Natural killer cell (primary cell): ENCODE results near the gene UBE2E3. TPM values are rescaled to one million over a fixed set of nuclear protein-coding genes. Genes with fewer than 3 reads are reported as not detected.
"Not testable (repeated sequence)": the region's sequence is repeated elsewhere in the genome, so short reads cannot be mapped to it uniquely, and the experiment has no call there.

Experiments used
- ATAC-seq, 3 donors: fragments of 150-1000 bp in 2 of 3; fragments of 200-7000 bp in 1 of 3; cut with Tn5 transposase; 1 replicate in 1 of 3; 2 replicates in 2 of 3; pipeline ENCODE4 v1.10.0; 2021; ENCODE audit warnings: mild to moderate bottlenecking in 2 of 3, moderate library complexity in 2 of 3
- DNase-seq, 2 donors: peaks; one replicate each; pipeline versions ENCODE4 v3.0.0 to v3.0.0-alpha.2; 2013 to 2021; ENCODE audit warnings: mixed read lengths in 1 of 2
- H3K27ac ChIP-seq: one replicate; pipeline ENCODE4 v1.5.1; 2013; ENCODE audit warnings: mild to moderate bottlenecking, low read length
- H3K27me3 ChIP-seq: one replicate; pipeline ENCODE4 v1.6.1; 2013; ENCODE audit warnings: low read length; ENCODE audit not compliant: control insufficient read depth, insufficient read depth
- H3K36me3 ChIP-seq: one replicate; pipeline ENCODE4 v1.6.1; 2013; ENCODE audit warnings: low read length; ENCODE audit not compliant: control insufficient read depth, insufficient read depth
- H3K4me1 ChIP-seq: one replicate; pipeline ENCODE4 v1.6.1; 2013; ENCODE audit warnings: low read length; ENCODE audit not compliant: control insufficient read depth, insufficient read depth
- H3K4me3 ChIP-seq: one replicate; pipeline ENCODE4 v1.5.1; 2013; ENCODE audit warnings: low read length
- H3K9me3 ChIP-seq: one replicate; pipeline ENCODE4 v1.6.1; 2013; ENCODE audit warnings: low read length; ENCODE audit not compliant: control insufficient read depth, insufficient read depth
- H3K27ac Mint-ChIP-seq, 2 donors: one replicate each; pipeline ENCODE4 v1.8.0; 2022; ENCODE audit warnings: mild to moderate bottlenecking in 2 of 2, mixed read lengths in 2 of 2, moderate library complexity in 1 of 2
- H3K27me3 Mint-ChIP-seq, 2 donors: one replicate each; pipeline ENCODE4 v1.8.0; 2022; ENCODE audit warnings: low read depth in 2 of 2, mixed read lengths in 2 of 2
- H3K36me3 Mint-ChIP-seq: one replicate; pipeline ENCODE4 v1.8.0; 2022; ENCODE audit warnings: mixed read lengths
- H3K4me1 Mint-ChIP-seq, 2 donors: one replicate each; pipeline ENCODE4 v1.8.0; 2022; ENCODE audit warnings: mixed read lengths in 2 of 2
- H3K4me3 Mint-ChIP-seq: one replicate; pipeline ENCODE4 v1.8.0; 2022; ENCODE audit warnings: mild to moderate bottlenecking, moderate library complexity, mixed read lengths
- H3K9me3 Mint-ChIP-seq, 2 donors: one replicate each; pipeline ENCODE4 v1.8.0; 2022; ENCODE audit warnings: mixed read lengths in 2 of 2
- WGBS: methylation state at CpG from one replicate; pipeline ENCODE4 v1.1.7; 2013; ENCODE audit warnings: missing lambda C conversion rate; ENCODE audit not compliant: insufficient coverage; 5-methylcytosine and 5-hydroxymethylcytosine counted together
- intact Hi-C: fragments of 100-400 bp; cut with micrococcal nuclease; formaldehyde crosslinking; loops from one replicate; pipeline ENCODE4 v1.14.2; 2022
- total RNA-seq, 4 donors: library from RNA; stranded (reverse); fragments of 120-200 nt in 1 of 4; gene quantifications; one replicate each; pipeline versions ENCODE4 v1.2.3 to v1.2.4, GENCODE V29; 2013 to 2022
- TF ChIP-seq, protein P1 (sequence below): fragments of 200-600 bp; IDR thresholded peaks from one replicate; pipeline ENCODE4 v1.8.0; 2022; ENCODE audit warnings: antibody characterized with exemption

Gene UBE2E3
- total RNA-seq, 3 donors from 2014 or later (not counting 1 experiment from before 2014, with no cell fraction given), result 48.5 to 59.3 (median 52.6) TPM

DNA sequence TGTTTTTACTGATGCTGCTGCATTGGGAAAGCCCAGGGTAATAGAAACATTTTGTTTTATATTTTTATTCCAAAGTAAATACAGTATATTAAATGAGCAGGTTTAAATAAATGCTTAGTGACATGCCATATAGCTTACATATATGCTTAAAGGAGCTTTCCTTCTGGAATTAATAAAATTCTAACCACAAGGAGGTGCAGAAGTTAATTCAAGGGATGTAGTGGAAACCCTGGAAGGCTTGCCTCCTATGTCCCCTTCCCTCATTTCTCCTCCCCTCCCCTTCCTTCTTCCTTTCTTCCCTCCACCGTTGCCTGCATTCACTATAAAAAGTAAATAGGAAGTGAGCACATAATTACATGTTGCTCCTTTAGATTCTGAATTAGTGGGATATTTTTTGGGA, 96.3 kb downstream of the UBE2E3 start:
- H3K4me3 ChIP-seq, result no peak overlapping the region
- intact Hi-C loops, result loop anchor here (1.0 to 5.0 kb wide), 3 partner anchors 391 to 828 kb away; no protein-coding TSS in a partner anchor
- no peak for DNase-seq
- H3K9me3 ChIP-seq, result no peaks in the 10 kb centered on the region
- Mint-ChIP-seq H3K36me3 (no peaks in the 10 kb centered on the region), H3K9me3 (no peaks in the 10 kb centered on the region), H3K27ac (peak overlapping the region in 1 of 2 donors; percentile 34), H3K4me1 (peaks cover 4 to 8% of the 10 kb centered on the region in 2 donors), H3K27me3 (no peaks in the 10 kb centered on the region), H3K4me3 (no peak overlapping the region)
- WGBS, result no CpG with 5 or more reads among the region's 1 CpG
- H3K27me3 ChIP-seq, result no peaks in the 10 kb centered on the region
- no peak overlapping the region for H3K27ac ChIP-seq
- peaks cover 2% of the 10 kb centered on the region for H3K36me3 ChIP-seq
- H3K4me1 ChIP-seq, result no peaks in the 10 kb centered on the region
- ATAC-seq, result no peak
- TF ChIP-seq, protein P1, sequence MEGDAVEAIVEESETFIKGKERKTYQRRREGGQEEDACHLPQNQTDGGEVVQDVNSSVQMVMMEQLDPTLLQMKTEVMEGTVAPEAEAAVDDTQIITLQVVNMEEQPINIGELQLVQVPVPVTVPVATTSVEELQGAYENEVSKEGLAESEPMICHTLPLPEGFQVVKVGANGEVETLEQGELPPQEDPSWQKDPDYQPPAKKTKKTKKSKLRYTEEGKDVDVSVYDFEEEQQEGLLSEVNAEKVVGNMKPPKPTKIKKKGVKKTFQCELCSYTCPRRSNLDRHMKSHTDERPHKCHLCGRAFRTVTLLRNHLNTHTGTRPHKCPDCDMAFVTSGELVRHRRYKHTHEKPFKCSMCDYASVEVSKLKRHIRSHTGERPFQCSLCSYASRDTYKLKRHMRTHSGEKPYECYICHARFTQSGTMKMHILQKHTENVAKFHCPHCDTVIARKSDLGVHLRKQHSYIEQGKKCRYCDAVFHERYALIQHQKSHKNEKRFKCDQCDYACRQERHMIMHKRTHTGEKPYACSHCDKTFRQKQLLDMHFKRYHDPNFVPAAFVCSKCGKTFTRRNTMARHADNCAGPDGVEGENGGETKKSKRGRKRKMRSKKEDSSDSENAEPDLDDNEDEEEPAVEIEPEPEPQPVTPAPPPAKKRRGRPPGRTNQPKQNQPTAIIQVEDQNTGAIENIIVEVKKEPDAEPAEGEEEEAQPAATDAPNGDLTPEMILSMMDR, result no peak

DNA sequence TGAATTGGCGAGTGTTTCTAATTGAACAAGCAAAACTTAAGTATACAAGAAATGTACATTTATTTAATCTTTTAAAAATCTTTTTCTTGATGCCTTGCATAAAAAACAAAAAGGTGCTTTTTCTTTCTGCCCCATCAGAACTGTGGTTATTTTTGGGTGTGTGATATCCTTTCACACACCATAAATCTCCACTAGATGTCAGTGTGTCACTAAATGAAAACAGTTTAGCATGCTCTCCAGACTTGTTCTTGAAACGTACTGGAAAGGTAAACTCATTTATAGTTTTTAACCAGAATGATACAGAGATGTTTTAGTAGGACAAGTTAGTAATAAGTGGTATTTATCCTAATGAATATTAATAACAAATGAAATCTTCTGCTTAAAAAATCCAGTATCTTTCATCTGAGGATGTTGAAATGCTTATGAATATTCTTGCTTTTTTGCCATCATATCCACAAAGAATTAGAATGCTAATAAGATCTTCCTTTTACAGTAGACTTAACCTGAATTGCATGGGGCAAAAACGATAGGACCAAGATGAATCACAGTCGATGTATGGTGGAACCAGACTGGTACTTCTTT, 96.8 kb downstream of the UBE2E3 start:
- Histone ChIP-seq H3K27me3 (no peaks in the 10 kb centered on the region), H3K36me3 (peaks cover 2% of the 10 kb centered on the region), H3K4me1 (no peaks in the 10 kb centered on the region), H3K27ac (no peak overlapping the region), H3K4me3 (no peak overlapping the region), H3K9me3 (no peaks in the 10 kb centered on the region)
- intact Hi-C loops, result loop anchor here (1.0 to 5.0 kb wide), 3 partner anchors 390 to 828 kb away; no protein-coding TSS in a partner anchor
- H3K27me3 Mint-ChIP-seq, result no peaks in the 10 kb centered on the region
- no peaks in the 10 kb centered on the region for H3K9me3 Mint-ChIP-seq
- H3K27ac Mint-ChIP-seq, result peak overlapping the region in 1 of 2 donors; percentile 34
- DNase-seq (peak in 1 of 2 donors; percentile 84), ATAC-seq (peak; percentile 83 to 93 (median 92))
- TF ChIP-seq, protein P1, result peak; percentile 86
- H3K4me1 Mint-ChIP-seq, result peaks cover 3 to 7% of the 10 kb centered on the region in 2 donors
- no peaks in the 10 kb centered on the region for H3K36me3 Mint-ChIP-seq
- WGBS, result 65% methylated on average over 2 of the region's 4 CpGs
- H3K4me3 Mint-ChIP-seq, result no peak overlapping the region

DNA sequence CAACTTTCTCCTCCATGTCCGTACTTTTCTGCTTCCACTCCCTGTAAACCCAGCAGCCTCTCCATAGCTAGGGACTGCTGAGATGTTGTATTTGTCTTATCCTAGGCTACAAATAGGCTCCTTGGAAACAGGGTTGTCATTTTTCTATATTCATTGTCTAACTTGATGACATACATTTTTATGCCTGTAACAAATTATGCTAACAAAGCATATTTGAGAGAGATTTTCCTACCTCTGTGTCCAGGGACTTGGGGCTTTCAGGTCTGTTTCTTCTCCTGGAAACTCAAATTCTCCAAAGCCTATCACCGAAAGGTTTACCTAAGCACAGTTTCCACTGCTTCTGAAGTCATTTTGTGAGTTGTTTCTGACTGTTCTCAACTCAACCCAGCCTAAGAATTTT, 102.7 kb downstream of the UBE2E3 start:
- DNase-seq (no peak), ATAC-seq (no peak)
- intact Hi-C loops, result no loop called here
- H3K4me3 Mint-ChIP-seq, result no peak overlapping the region
- peaks cover 0 to 7% of the 10 kb centered on the region in 2 donors for H3K27me3 Mint-ChIP-seq
- Histone ChIP-seq H3K4me1 (no peaks in the 10 kb centered on the region), H3K4me3 (no peak overlapping the region), H3K27me3 (no peaks in the 10 kb centered on the region), H3K9me3 (no peaks in the 10 kb centered on the region), H3K36me3 (no peaks in the 10 kb centered on the region), H3K27ac (no peak overlapping the region)
- H3K36me3 Mint-ChIP-seq, result no peaks in the 10 kb centered on the region
- H3K27ac Mint-ChIP-seq, result no peak overlapping the region
- H3K9me3 Mint-ChIP-seq, result no peaks in the 10 kb centered on the region
- H3K4me1 Mint-ChIP-seq, result no peaks in the 10 kb centered on the region
- 86% methylated on average over 2 of the region's 2 CpGs for WGBS
- TF ChIP-seq, protein P1, result no peak

DNA sequence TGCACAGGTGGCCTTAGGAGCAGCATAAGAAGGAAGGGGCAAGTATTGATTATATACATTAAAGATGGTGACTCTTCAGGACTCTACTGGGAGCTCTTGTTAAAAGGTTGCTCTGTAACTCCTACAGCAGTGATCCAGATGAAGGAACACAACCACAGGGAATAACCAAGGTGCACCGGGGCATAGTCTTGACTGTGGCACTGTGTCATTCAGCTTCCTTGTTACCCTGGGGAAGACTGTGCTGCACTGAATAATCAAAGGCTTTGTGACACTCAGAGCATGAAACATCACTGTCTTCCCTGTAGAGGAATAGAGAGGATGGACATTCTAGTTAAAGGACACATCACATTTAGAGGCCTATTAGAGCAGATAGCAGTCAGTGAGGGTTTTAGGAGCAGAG, 105.3 kb downstream of the UBE2E3 start:
- WGBS, result 86% methylated on average over 1 of the region's 1 CpG
- H3K27ac Mint-ChIP-seq, result no peak overlapping the region
- H3K4me3 Mint-ChIP-seq, result no peak overlapping the region
- Histone ChIP-seq H3K4me3 (no peak overlapping the region), H3K36me3 (no peaks in the 10 kb centered on the region), H3K27ac (no peak overlapping the region), H3K9me3 (no peaks in the 10 kb centered on the region), H3K4me1 (no peaks in the 10 kb centered on the region), H3K27me3 (no peaks in the 10 kb centered on the region)
- DNase-seq, result no peak
- TF ChIP-seq, protein P1, result no peak
- intact Hi-C loops, result no loop called here
- H3K4me1 Mint-ChIP-seq, result no peaks in the 10 kb centered on the region
- ATAC-seq, result peak in 1 of 3 donors; percentile 30
- H3K36me3 Mint-ChIP-seq, result no peaks in the 10 kb centered on the region
- no peaks in the 10 kb centered on the region for H3K9me3 Mint-ChIP-seq
- peaks cover 0 to 10% of the 10 kb centered on the region in 2 donors for H3K27me3 Mint-ChIP-seq

DNA sequence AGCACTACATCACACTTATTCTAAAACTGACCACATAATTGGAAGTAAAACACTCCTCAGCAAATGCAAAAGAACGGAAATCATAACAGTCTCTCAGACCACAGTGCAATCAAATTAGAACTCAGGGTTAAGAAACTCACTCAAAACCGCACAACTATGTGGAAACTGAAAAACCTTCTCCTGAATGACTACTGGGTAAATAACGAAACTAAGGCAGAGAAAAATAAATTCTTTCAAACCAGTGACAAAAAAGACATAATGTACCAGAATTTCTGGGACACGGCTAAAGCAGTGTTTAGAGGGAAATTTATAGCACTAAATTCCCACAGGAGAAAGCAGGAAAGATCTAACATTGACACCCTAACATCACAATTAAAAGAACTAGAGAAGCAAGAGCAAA, 111.5 kb downstream of the UBE2E3 start:
- H3K36me3 Mint-ChIP-seq, result peaks cover 25% of the 10 kb centered on the region
- not testable (repeated sequence) for DNase-seq, H3K27ac ChIP-seq

More for the DNA sequence above, 111.5 kb downstream of the UBE2E3 start:
- H3K4me1 ChIP-seq, ATAC-seq, H3K9me3 ChIP-seq, intact Hi-C loops, H3K9me3 Mint-ChIP-seq, H3K4me3 ChIP-seq, H3K36me3 ChIP-seq, H3K27me3 Mint-ChIP-seq, H3K27me3 ChIP-seq, H3K4me1 Mint-ChIP-seq: not testable (repeated sequence)
- WGBS, result 50% methylated on average over 3 of the region's 4 CpGs
- Mint-ChIP-seq H3K27ac (peak overlapping the region in 1 of 2 donors; percentile 48), H3K4me3 (peak overlapping the region; percentile 10)
